ENCODE measurements around the gene MANEA. TPM values are rescaled to one million over a fixed set of nuclear protein-coding genes. Genes with fewer than 3 reads are reported as not detected.

Gene MANEA
- total and polyA plus RNA-seq, 2 of the 13 experiments (the other 11 are each of a cell fraction or from before 2014, with no cell fraction given) = 10.0 to 10.9 TPM

DNA sequence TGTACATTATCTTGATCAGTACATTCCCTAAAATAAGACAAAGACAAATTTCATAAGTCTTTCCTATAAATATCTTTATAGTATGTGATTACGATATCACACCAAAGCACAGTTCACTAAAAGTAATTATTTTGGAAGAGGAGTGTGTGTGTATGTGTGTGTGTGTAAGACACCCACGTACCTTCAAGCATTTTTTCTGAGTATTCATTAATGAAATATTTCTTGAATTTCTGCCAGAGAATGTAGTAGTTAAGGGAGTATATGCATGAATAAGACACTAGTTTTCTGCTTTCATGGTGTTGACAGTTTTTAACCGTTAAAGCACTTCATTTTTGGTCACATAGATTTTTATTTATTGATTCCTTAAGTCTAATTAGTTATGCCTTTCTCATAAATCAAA is 36.8 kb downstream of the MANEA start:
- H2AFZ ChIP-seq (ENCODE audit: low read length) = no peak overlapping the region
- no TSS peak for BruUV-seq (replicated peaks)
- ATAC-seq (no peak), FAIRE-seq (no peak), DNase-seq (ENCODE audit: low spot score) (no peak)
- H3K9ac ChIP-seq (ENCODE audit: insufficient read depth, low read depth, low read length) = no peak overlapping the region
- POLR2A ChIA-PET = no interaction called here
- H3K36me3 ChIP-seq (replicated peaks in 1 of 2; ENCODE audit: control insufficient read depth in 1 of 2, insufficient read depth in 2 of 2, low read length in 2 of 2) = no peaks in the 10 kb centered on the region
- no peak overlapping the region for H3K4me3 ChIP-seq (replicated peaks in 1 of 3; ENCODE audit: insufficient read depth in 1 of 3, low read depth in 2 of 3, low read length in 3 of 3)
- CTCF ChIA-PET (ENCODE audit: low intra/inter-chr PET ratio, low total read pairs) = no interaction called here
- TF ChIP-seq NRL (CRISPR knock-in tag; IDR thresholded peaks at IDR 0.05; ENCODE audit: borderline replicate concordance) (no peak), ZNF350 (CRISPR knock-in tag; IDR thresholded peaks at IDR 0.05; ENCODE audit: borderline replicate concordance, low read depth) (no peak), ZNF83 (CRISPR knock-in tag; IDR thresholded peaks at IDR 0.05; ENCODE audit: borderline replicate concordance) (no peak), ZBTB38 (CRISPR knock-in tag; IDR thresholded peaks at IDR 0.05) (no peak)
- TF ChIP-seq, protein P1, sequence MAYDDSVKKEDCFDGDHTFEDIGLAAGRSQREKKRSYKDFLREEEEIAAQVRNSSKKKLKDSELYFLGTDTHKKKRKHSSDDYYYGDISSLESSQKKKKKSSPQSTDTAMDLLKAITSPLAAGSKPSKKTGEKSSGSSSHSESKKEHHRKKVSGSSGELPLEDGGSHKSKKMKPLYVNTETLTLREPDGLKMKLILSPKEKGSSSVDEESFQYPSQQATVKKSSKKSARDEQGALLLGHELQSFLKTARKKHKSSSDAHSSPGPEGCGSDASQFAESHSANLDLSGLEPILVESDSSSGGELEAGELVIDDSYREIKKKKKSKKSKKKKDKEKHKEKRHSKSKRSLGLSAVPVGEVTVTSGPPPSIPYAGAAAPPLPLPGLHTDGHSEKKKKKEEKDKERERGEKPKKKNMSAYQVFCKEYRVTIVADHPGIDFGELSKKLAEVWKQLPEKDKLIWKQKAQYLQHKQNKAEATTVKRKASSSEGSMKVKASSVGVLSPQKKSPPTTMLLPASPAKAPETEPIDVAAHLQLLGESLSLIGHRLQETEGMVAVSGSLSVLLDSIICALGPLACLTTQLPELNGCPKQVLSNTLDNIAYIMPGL (CRISPR knock-in tag; IDR thresholded peaks at IDR 0.05; ENCODE audit: borderline replicate concordance in 1 of 2, low read depth in 1 of 2) = no peak
- TF ChIP-seq, protein P2, sequence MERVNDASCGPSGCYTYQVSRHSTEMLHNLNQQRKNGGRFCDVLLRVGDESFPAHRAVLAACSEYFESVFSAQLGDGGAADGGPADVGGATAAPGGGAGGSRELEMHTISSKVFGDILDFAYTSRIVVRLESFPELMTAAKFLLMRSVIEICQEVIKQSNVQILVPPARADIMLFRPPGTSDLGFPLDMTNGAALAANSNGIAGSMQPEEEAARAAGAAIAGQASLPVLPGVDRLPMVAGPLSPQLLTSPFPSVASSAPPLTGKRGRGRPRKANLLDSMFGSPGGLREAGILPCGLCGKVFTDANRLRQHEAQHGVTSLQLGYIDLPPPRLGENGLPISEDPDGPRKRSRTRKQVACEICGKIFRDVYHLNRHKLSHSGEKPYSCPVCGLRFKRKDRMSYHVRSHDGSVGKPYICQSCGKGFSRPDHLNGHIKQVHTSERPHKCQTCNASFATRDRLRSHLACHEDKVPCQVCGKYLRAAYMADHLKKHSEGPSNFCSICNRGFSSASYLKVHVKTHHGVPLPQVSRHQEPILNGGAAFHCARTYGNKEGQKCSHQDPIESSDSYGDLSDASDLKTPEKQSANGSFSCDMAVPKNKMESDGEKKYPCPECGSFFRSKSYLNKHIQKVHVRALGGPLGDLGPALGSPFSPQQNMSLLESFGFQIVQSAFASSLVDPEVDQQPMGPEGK (CRISPR knock-in tag; IDR thresholded peaks at IDR 0.05) = no peak
- TF ChIP-seq, protein P3, sequence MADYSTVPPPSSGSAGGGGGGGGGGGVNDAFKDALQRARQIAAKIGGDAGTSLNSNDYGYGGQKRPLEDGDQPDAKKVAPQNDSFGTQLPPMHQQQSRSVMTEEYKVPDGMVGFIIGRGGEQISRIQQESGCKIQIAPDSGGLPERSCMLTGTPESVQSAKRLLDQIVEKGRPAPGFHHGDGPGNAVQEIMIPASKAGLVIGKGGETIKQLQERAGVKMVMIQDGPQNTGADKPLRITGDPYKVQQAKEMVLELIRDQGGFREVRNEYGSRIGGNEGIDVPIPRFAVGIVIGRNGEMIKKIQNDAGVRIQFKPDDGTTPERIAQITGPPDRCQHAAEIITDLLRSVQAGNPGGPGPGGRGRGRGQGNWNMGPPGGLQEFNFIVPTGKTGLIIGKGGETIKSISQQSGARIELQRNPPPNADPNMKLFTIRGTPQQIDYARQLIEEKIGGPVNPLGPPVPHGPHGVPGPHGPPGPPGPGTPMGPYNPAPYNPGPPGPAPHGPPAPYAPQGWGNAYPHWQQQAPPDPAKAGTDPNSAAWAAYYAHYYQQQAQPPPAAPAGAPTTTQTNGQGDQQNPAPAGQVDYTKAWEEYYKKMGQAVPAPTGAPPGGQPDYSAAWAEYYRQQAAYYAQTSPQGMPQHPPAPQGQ (CRISPR knock-in tag; IDR thresholded peaks at IDR 0.05; ENCODE audit: borderline replicate concordance) = no peak
- TF ChIP-seq, protein P4, sequence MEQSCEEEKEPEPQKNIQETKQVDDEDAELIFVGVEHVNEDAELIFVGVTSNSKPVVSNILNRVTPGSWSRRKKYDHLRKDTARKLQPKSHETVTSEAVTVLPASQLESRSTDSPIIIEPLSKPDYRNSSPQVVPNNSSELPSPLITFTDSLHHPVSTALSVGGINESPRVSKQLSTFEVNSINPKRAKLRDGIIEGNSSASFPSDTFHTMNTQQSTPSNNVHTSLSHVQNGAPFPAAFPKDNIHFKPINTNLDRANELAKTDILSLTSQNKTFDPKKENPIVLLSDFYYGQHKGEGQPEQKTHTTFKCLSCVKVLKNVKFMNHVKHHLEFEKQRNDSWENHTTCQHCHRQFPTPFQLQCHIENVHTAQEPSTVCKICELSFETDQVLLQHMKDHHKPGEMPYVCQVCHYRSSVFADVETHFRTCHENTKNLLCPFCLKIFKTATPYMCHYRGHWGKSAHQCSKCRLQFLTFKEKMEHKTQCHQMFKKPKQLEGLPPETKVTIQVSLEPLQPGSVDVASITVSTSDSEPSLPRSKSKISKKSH (CRISPR knock-in tag; IDR thresholded peaks at IDR 0.05; ENCODE audit: borderline replicate concordance) = no peak
- no peaks in the 10 kb centered on the region for H3K9me3 ChIP-seq (ENCODE audit: low read length)
- H4K20me1 ChIP-seq (ENCODE audit: insufficient read depth, low read length) = no peaks in the 10 kb centered on the region
- in situ Hi-C loops (cut with HindIII; ENCODE audit: extremely low pct_ligation_motif_present, low pct_unique_long_range_greater_than_20kb) = no loop called here
- H3K27ac ChIP-seq (ENCODE audit: extremely low read length, insufficient read depth, low read length) = no peak overlapping the region
- 54% methylated on average over 3 of the region's 3 CpGs for WGBS (ENCODE audit: low lambda C conversion rate)
- intact Hi-C loops (cut with micrococcal nuclease; ENCODE audit: unreplicated experiment) = no loop called here
- H3K4me1 ChIP-seq (ENCODE audit: insufficient read depth, low read length) = no peaks in the 10 kb centered on the region
- H3K4me2 ChIP-seq (ENCODE audit: low read depth, low read length) = no peak overlapping the region
- H3K79me2 ChIP-seq (ENCODE audit: insufficient read depth, low read length) = no peaks in the 10 kb centered on the region
- no peaks in the 10 kb centered on the region; a peak in 1 of 5 replicates for H3K27me3 ChIP-seq (ENCODE audit: control insufficient read depth in 1 of 2, insufficient read depth in 2 of 2, low read length in 2 of 2)

Measured in HepG2 (cell line).